Fibroblast of skin of right biceps (primary cell): Measurements from ENCODE around the gene TBC1D4.
"Not testable (repeated sequence)": the region's sequence is repeated elsewhere in the genome, so short reads cannot be mapped to it uniquely, and the experiment has no call there.

Experiments used
- DNase-seq: peaks from one replicate; pipeline ENCODE4 v3.0.0-alpha.2; 2013

Gene TBC1D4

GRCh38 chr13:75255653-75256052, 226.3 kb downstream of the TBC1D4 start:
- DNase-seq = no peak

DNA sequence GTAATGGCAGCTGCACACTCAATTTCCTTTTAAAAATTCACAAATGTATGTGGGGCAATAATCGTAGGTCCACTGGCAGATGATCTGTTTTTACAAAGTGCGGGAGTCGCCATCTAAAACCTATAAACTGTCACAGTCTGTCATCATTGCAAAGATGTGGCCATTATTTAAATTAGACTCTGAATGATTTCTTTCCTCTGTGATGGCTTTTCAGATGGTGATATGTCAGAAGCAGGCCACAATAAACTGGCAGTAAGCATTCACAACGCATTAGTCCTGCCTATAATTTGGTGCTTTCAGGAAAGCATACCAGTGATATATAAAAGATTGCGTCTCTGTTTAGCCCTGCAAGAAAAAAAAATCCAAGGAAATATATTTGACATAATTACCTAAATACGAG, 226.8 kb downstream of the TBC1D4 start:
- no peak for DNase-seq

- no peak for DNase-seq
Observed at GRCh38 chr13:75251188-75251587, 230.8 kb downstream of the TBC1D4 start.

DNA sequence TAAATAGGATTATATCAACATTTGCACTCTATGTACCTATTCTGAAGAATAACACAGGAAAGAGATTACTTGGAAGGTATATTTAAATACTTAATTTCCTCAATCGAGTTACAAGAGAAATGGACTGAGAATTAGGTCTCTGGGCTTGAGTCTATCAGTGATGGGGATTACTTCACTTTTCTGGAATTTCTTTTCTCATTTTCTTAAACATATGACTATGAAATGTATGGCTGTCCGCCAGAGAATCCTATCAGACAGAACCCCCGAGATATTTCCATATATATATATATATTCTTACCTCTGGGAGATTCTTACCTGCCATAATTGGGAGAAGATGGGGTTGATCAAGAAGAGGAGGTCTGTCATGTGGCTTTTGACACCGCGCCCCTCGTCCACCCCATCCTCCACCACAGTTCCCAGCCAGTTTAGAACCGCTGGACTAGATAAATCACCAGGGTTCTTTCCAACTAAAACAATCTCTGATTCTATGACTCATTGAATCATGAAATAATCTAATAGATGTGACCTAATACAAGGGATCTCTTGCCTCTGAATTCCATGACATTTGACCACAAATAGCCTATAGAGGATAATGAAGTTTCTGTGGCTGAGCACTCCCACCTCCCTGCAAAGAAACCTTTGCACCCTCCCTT, 231.3 kb downstream of the TBC1D4 start:
- peak; percentile 80 for DNase-seq

- not testable (repeated sequence) for DNase-seq
Observed at GRCh38 chr13:75245578-75245977, 236.4 kb downstream of the TBC1D4 start.

DNA sequence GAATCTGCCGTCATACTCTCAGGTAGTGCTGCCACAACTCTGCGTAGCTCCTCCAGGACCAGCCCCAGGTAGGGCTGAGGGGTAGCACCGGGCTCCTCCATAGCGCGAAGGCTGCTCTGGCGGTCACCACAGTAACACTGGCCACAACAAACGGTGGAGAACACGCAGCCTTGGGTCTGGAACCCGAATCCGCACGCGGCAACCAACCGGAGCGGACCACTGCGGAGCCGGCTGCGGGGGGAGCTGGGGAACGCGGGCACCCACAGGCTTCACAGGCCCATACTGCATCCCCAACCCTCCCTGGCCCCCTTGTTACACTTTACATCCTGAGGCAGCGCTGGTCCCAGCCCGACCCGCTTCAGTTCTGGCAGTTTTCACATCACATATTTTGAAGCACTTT, 241.7 kb downstream of the TBC1D4 start:
- not testable (repeated sequence) for DNase-seq

DNA sequence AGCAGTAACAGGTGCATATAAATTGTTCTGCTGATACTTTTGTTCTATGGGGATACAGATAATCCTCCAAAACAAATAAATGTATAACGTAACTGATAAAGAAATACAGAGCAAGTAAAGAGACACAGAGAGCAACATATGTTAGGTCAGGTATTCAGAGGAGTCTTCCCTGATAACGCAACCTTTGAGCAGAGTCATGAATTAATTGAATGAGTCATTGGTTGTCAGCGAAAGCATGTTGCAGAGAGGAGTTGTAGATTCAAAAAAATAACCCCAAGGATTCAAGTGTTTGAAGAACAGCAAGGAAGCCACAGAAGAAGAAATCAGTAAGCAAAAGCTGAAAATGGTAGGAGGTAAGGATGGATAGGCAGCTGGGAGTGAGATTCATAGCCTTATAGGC, 245.2 kb downstream of the TBC1D4 start:
- peak; percentile 36 for DNase-seq
